Measurements from ENCODE around the gene RNF31. TPM values are rescaled to one million over a fixed set of nuclear protein-coding genes. Genes with fewer than 3 reads are reported as not detected.
A peak's percentile ranks its signal among the peaks of the same experiment; 100 is the strongest.

Gene RNF31
- total RNA-seq, 5 donors from 2014 or later (not counting 1 experiment from before 2014, with no cell fraction given), result 67.7 to 131 (median 100) TPM

DNA sequence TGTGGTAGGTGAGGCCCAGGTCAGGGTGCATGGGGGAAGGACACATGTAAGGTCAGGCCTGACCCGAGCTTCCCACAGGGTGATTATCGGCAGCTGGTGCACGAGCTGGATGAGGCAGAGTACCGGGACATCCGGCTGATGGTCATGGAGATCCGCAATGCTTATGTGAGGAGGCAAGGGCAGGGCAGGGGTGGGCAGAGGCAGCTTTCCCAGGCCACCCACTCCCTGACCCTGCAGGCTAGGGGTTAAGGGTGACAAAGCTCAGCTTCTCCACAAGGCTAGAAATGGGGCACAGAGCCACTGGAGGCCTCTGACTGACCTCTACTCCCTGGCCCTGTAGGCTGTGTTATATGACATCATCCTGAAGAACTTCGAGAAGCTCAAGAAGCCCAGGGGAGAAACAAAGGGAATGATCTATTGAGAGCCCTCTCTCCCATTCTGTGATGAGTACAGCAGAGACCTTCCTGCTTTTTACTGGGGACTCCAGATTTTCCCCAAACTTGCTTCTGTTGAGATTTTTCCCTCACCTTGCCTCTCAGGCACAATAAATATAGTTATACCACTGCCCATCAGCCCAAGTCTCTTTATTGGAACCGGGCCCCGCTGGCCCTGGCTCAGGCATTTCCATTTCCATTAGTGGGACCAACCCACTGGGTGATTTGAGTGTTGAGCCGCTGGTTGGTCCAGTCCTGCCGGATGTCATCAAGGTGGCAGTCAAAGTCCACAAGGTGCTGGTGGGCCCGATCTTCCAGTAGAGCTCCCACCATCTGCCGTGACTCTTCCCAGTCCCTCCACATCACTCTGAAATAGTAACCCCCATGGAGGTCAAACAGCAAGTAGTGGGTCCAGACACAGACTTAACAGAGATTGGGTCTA, 8.7 kb upstream of the RNF31 start:
- no peaks in the 10 kb centered on the region for H3K9me3 Mint-ChIP-seq
- ChIA-PET CTCF (interaction anchor here in 1 of 2 donors (1.0 to 3.1 kb wide), 2 partner anchors 9 to 24 kb away, joined by 3 to 15 read pairs; partner anchors contain the start of genes DCAF11, NRL, PSME2 and RNF31), POLR2A (interaction anchor here in 1 of 2 donors (0.6 kb wide), 1 partner anchor 8 kb away, joined by 3 read pairs; the partner anchor contains the start of gene RNF31)
- H3K4me1 ChIP-seq (ENCODE audit: control insufficient read depth in 1 of 2, extremely low read depth in 1 of 2, insufficient read depth in 2 of 2, low read length in 2 of 2), result peaks cover 17 to 57% of the 10 kb centered on the region in 2 experiments
- H3K4me3 Mint-ChIP-seq, result peak overlapping the region; percentile 62 to 97 (median 70)
- H3K27ac Mint-ChIP-seq, result peak overlapping the region; percentile 79 to 94
- ATAC-seq (replicated peaks in 1 of 4) (no peak), DNase-seq (no peak)
- WGBS (ENCODE audit: insufficient coverage), result 94% methylated on average over 13 of the region's 13 CpGs
- no peak overlapping the region for H3K4me3 ChIP-seq (ENCODE audit: control insufficient read depth in 1 of 2, extremely low read depth in 1 of 2, low read length in 1 of 2)
- H3K36me3 ChIP-seq (ENCODE audit: control insufficient read depth in 2 of 2, extremely low read depth in 1 of 2, insufficient read depth in 1 of 2, low read length in 1 of 2), result peaks cover 16 to 35% of the 10 kb centered on the region in 2 donors
- H3K27me3 ChIP-seq (replicated peaks in 1 of 2; ENCODE audit: control insufficient read depth in 2 of 2, extremely low read depth in 1 of 2, insufficient read depth in 2 of 2, low read length in 1 of 2), result no peaks in the 10 kb centered on the region
- H3K27me3 Mint-ChIP-seq, result no peaks in the 10 kb centered on the region
- H3K27ac ChIP-seq (ENCODE audit: low read length), result no peak overlapping the region
- peaks cover 24% of the 10 kb centered on the region for H3K36me3 Mint-ChIP-seq
- H3K4me1 Mint-ChIP-seq, result peaks cover 64 to 70% (median 68%) of the 10 kb centered on the region in 3 donors
- H3K9me3 ChIP-seq, result no peaks in the 10 kb centered on the region

DNA sequence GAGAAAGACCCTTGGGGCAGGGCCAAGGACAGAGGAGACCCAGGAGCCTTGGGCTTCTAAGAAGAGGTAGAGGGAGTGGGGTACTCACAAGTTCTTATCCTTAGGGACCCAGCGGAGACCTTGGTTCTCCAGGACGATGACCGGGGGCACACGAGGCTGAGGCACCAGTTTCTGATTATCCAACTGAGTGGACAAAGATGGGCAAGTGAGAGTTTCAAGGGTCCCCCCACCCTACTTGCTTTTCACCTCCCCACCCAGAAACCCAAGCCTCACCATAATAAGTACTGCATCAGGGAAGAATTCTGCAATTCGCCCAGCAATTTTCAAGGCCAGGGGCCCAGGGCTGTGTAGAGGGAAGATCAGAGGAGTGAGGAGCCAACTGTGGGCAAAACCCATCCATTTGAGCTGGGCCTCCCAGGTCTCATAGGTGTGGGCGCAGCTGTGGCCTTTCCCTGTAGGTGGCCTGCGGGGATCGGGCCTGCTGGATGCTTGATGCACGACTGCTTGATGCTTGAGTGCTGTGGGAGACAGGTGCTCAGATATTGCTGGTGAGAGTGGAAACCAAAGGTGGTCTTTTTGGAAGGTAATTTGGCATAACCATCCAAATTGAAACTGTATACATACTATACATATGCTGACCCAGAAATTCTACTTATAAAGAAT, 7.9 kb upstream of the RNF31 start:
- peaks cover 68 to 74% (median 72%) of the 10 kb centered on the region in 3 donors for H3K4me1 Mint-ChIP-seq
- H3K27me3 Mint-ChIP-seq, result no peaks in the 10 kb centered on the region
- H3K4me3 Mint-ChIP-seq, result peak overlapping the region; percentile 62 to 97 (median 70)
- ATAC-seq (replicated peaks in 1 of 4), result no peak
- Histone ChIP-seq H3K4me1 (ENCODE audit: control insufficient read depth in 1 of 2, extremely low read depth in 1 of 2, insufficient read depth in 2 of 2, low read length in 2 of 2) (peaks cover 17 to 63% of the 10 kb centered on the region in 2 experiments), H3K36me3 (ENCODE audit: control insufficient read depth in 2 of 2, extremely low read depth in 1 of 2, insufficient read depth in 1 of 2, low read length in 1 of 2) (peaks cover 19 to 43% of the 10 kb centered on the region in 2 donors), H3K4me3 (ENCODE audit: control insufficient read depth in 1 of 2, extremely low read depth in 1 of 2, low read length in 1 of 2) (no peak overlapping the region), H3K27ac (ENCODE audit: low read length) (no peak overlapping the region), H3K9me3 (no peaks in the 10 kb centered on the region), H3K27me3 (replicated peaks in 1 of 2; ENCODE audit: control insufficient read depth in 2 of 2, extremely low read depth in 1 of 2, insufficient read depth in 2 of 2, low read length in 1 of 2) (no peaks in the 10 kb centered on the region)
- H3K9me3 Mint-ChIP-seq, result no peaks in the 10 kb centered on the region
- 57% methylated on average over 1 of the region's 9 CpGs for whole genome bisulfite sequencing (ENCODE audit: insufficient coverage)
- POLR2A ChIA-PET, result interaction anchor here in 1 of 2 donors (0.5 kb wide), 1 partner anchor 50 kb away, joined by 3 read pairs; no protein-coding TSS in a partner anchor
- peak in 1 of 35 experiments; percentile 30 for DNase-seq
- H3K27ac Mint-ChIP-seq, result peak overlapping the region; percentile 57 to 70
- CTCF ChIA-PET, result no interaction called here
- peaks cover 30% of the 10 kb centered on the region for H3K36me3 Mint-ChIP-seq

DNA sequence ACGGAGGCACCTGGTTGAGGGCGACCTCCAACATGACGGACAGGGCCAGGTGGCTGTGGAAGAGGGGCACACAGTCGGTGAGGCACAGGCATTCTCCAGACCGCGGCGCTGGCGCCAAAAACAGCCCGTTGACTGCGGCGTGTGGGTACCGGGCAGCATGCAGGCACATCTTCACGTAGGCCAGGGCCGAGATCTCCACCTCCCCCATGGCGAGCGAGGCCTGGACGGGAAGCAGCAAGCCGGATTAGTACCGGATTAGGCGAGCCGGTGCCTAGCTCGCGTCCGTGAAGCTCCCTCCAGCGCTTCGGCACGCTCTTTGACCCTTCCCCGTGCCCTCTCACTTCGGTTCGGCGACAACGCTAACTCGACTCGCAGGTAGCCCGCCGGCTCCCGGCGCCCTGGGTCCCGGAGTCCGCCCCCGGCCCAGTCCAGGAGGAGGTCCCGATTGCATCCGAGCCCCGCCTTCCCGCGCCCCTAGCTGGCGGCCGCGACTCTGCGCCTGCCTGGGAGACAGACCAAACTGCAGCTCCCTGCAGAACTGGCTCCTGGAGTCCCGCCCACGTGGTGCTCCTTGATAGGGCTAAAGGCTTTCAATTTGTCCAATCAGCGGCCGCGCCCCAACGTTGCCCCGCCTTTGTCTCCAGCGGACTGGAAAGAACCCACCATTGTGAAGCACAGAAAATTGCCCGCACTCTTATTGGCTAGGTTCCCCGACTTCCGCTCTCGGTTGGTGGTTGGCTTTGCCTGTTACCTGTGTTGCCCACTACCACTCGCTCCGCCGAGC, 6.0 kb upstream of the RNF31 start, which contains the start of gene EMC9:
TSS of gene EMC9 (minus strand) at position 495 of the 784 bp plus-strand sequence. CDS start at position 208, 287 bp downstream.
- Mint-ChIP-seq H3K27me3 (no peaks in the 10 kb centered on the region), H3K36me3 (peaks cover 33% of the 10 kb centered on the region), H3K4me3 (peak within 1 kb of the TSS; percentile 85 to 97 (median 88)), H3K9me3 (no peaks in the 10 kb centered on the region), H3K27ac (peak within 1 kb of the TSS; percentile 90 to 92), H3K4me1 (peaks cover 80 to 84% (median 82%) of the 10 kb centered on the region in 3 donors)
- ChIA-PET POLR2A (interaction anchor here (0.5 to 1.0 kb wide), 8 partner anchors 20 to 1046 kb away, joined by 3 to 15 read pairs (median 4); partner anchors contain the start of genes ACIN1 (in 1 of the 2), C14orf119 (in 1 of the 2), DCAF11 (in 1 of the 2) and IRF9 (in 1 of the 2)), CTCF (interaction anchor here (0.6 to 2.2 kb wide), 5 partner anchors 20 to 167 kb away, joined by 3 to 13 read pairs (median 7); partner anchors contain the start of genes CIDEB (in 1 of the 2), DCAF11 (in 1 of the 2), IRF9 (in 1 of the 2) and NRL (in 1 of the 2))
- Histone ChIP-seq H3K4me3 (ENCODE audit: control insufficient read depth in 1 of 2, extremely low read depth in 1 of 2, low read length in 1 of 2) (peak within 1 kb of the TSS; percentile 69 to 90), H3K4me1 (ENCODE audit: control insufficient read depth in 1 of 2, extremely low read depth in 1 of 2, insufficient read depth in 2 of 2, low read length in 2 of 2) (peaks cover 22 to 72% of the 10 kb centered on the region in 2 experiments), H3K9me3 (no peaks in the 10 kb centered on the region), H3K27ac (ENCODE audit: low read length) (peak within 1 kb of the TSS; percentile 63), H3K27me3 (replicated peaks in 1 of 2; ENCODE audit: control insufficient read depth in 2 of 2, extremely low read depth in 1 of 2, insufficient read depth in 2 of 2, low read length in 1 of 2) (no peaks in the 10 kb centered on the region), H3K36me3 (ENCODE audit: control insufficient read depth in 2 of 2, extremely low read depth in 1 of 2, insufficient read depth in 1 of 2, low read length in 1 of 2) (peaks cover 19 to 51% of the 10 kb centered on the region in 2 donors)
- DNase-seq, result peak; percentile 98 to 100 (median 99)
- WGBS (ENCODE audit: insufficient coverage), result under 1% methylated on average over 61 of the region's 65 CpGs
- peak; percentile 90 to 93 (median 90) for ATAC-seq (replicated peaks in 1 of 4)

DNA sequence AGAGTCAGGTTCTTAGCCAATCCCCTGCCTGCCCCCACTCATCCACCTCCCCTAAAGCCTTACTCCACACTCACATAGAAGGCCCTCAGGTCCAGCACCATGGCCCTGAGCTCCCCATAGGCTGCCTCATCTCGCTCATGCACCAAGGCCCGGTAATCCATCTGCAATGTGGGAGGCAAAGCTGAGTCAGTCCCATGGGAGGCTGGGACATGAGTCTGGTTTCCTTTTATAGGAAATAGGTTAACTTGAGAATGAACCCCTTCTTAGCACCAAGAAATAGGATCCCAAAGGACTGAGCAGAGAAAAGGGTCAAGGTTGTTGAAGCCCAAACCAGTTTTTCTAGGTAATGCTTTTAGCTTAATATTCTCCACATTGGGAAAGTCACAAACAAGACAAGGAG, 3.8 kb upstream of the RNF31 start:
- Mint-ChIP-seq H3K27ac (peak overlapping the region; percentile 39 to 46), H3K9me3 (no peaks in the 10 kb centered on the region), H3K36me3 (peaks cover 27% of the 10 kb centered on the region), H3K27me3 (no peaks in the 10 kb centered on the region), H3K4me1 (peaks cover 69 to 77% (median 73%) of the 10 kb centered on the region in 3 donors), H3K4me3 (peak overlapping the region in 2 of 3 donors; percentile 24 to 85)
- Histone ChIP-seq H3K4me3 (ENCODE audit: control insufficient read depth in 1 of 2, extremely low read depth in 1 of 2, low read length in 1 of 2) (no peak overlapping the region), H3K4me1 (ENCODE audit: control insufficient read depth in 1 of 2, extremely low read depth in 1 of 2, insufficient read depth in 2 of 2, low read length in 2 of 2) (peaks cover 23 to 59% of the 10 kb centered on the region in 2 experiments), H3K9me3 (no peaks in the 10 kb centered on the region), H3K27ac (ENCODE audit: low read length) (no peak overlapping the region), H3K36me3 (ENCODE audit: control insufficient read depth in 2 of 2, extremely low read depth in 1 of 2, insufficient read depth in 1 of 2, low read length in 1 of 2) (peaks cover 15 to 36% of the 10 kb centered on the region in 2 donors), H3K27me3 (replicated peaks in 1 of 2; ENCODE audit: control insufficient read depth in 2 of 2, extremely low read depth in 1 of 2, insufficient read depth in 2 of 2, low read length in 1 of 2) (no peaks in the 10 kb centered on the region)
- no peak for DNase-seq
- no peak for ATAC-seq (replicated peaks in 1 of 4)
- CTCF ChIA-PET, result interaction anchor here in 1 of 2 donors (1.4 kb wide), 1 partner anchor 29 kb away, joined by 3 read pairs; the partner anchor contains the start of genes DCAF11 and NRL
- WGBS (ENCODE audit: insufficient coverage), result no CpG with 5 or more reads among the region's 2 CpGs
- POLR2A ChIA-PET, result no interaction called here

DNA sequence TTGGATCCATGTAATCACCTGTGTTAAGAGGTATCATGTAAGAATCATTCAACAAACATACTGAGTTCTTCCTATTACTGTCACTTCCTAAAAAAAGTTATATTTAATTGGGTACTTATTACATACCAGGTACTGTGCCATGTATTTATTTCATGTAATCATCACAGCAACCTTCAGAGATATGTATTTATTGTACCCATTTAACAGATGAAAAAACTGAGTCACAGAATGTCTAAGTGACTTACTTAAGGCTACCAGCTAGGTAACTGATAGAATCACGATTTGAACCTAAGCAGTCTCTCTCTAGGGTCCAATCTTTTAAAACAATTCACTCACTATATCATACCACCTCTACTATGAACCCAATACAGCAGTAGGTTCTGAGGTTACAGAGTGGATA, 2.8 kb upstream of the RNF31 start:
- Histone ChIP-seq H3K9me3 (no peaks in the 10 kb centered on the region), H3K4me1 (ENCODE audit: control insufficient read depth in 1 of 2, extremely low read depth in 1 of 2, insufficient read depth in 2 of 2, low read length in 2 of 2) (peaks cover 23 to 59% of the 10 kb centered on the region in 2 experiments), H3K36me3 (ENCODE audit: control insufficient read depth in 2 of 2, extremely low read depth in 1 of 2, insufficient read depth in 1 of 2, low read length in 1 of 2) (peaks cover 7 to 36% of the 10 kb centered on the region in 2 donors), H3K4me3 (ENCODE audit: control insufficient read depth in 1 of 2, extremely low read depth in 1 of 2, low read length in 1 of 2) (no peak overlapping the region), H3K27ac (ENCODE audit: low read length) (no peak overlapping the region), H3K27me3 (replicated peaks in 1 of 2; ENCODE audit: control insufficient read depth in 2 of 2, extremely low read depth in 1 of 2, insufficient read depth in 2 of 2, low read length in 1 of 2) (no peaks in the 10 kb centered on the region)
- ChIA-PET POLR2A (no interaction called here), CTCF (interaction anchor here in 1 of 2 donors (0.6 kb wide), 1 partner anchor 41 kb away, joined by 3 read pairs; no protein-coding TSS in a partner anchor)
- WGBS (ENCODE audit: insufficient coverage), result 100% methylated on average over 1 of the region's 1 CpG
- ATAC-seq (replicated peaks in 1 of 4) (no peak), DNase-seq (no peak)
- Mint-ChIP-seq H3K9me3 (no peaks in the 10 kb centered on the region), H3K4me3 (peak overlapping the region in 2 of 3 donors; percentile 22 to 28), H3K27me3 (no peaks in the 10 kb centered on the region), H3K36me3 (peaks cover 24% of the 10 kb centered on the region), H3K4me1 (peaks cover 69 to 77% (median 73%) of the 10 kb centered on the region in 3 donors), H3K27ac (peak overlapping the region; percentile 76 to 79)
